ENCODE data around the gene MYORG. TPM values are rescaled to one million over a fixed set of nuclear protein-coding genes. Genes with fewer than 3 reads are reported as not detected.

The MYORG gene
- total and polyA plus RNA-seq, 9 donors, result 0.60 to 7.8 (median 1.2) TPM

GRCh38 chr9:34383904-34384303 lies 7.2 kb upstream of the MYORG start:
- Histone ChIP-seq H3K27me3 (no peaks in the 10 kb centered on the region), H3K27ac (no peak overlapping the region), H3K4me3 (no peak overlapping the region), H3K36me3 (no peaks in the 10 kb centered on the region), H3K4me1 (ENCODE audit: insufficient read depth) (peaks cover 13% of the 10 kb centered on the region), H3K9me3 (no peaks in the 10 kb centered on the region)
- intact Hi-C loops (cut with DNase I), result no loop called here
- no peak for DNase-seq
- WGBS, 3 donors, result 71 to 82% (median 76%) methylated on average over 4 of the region's 4 CpGs
- TF ChIP-seq POLR2A (IDR thresholded peaks at IDR 0.05), result no peak
- no peak for TF ChIP-seq EP300 (IDR thresholded peaks at IDR 0.05)
- no peak for TF ChIP-seq CTCF (IDR thresholded peaks at IDR 0.05)

- no peak for DNase-seq
- no peak for TF ChIP-seq POLR2A (IDR thresholded peaks at IDR 0.05)
- TF ChIP-seq EP300 (IDR thresholded peaks at IDR 0.05), result no peak
- no peak for TF ChIP-seq CTCF (IDR thresholded peaks at IDR 0.05)
- 83 to 93% (median 88%) methylated on average over 3 of the region's 3 CpGs for WGBS, 3 donors
- Histone ChIP-seq H3K4me1 (ENCODE audit: insufficient read depth) (peaks cover 13% of the 10 kb centered on the region), H3K27me3 (no peaks in the 10 kb centered on the region), H3K9me3 (no peaks in the 10 kb centered on the region), H3K27ac (no peak overlapping the region), H3K36me3 (no peaks in the 10 kb centered on the region), H3K4me3 (no peak overlapping the region)
- intact Hi-C loops (cut with DNase I), result no loop called here
These were observed 6.2 kb upstream of the MYORG start for GRCh38 chr9:34382879-34383278.

GRCh38 chr9:34382054-34382453 lies 5.4 kb upstream of the MYORG start:
- Histone ChIP-seq H3K27ac (no peak overlapping the region), H3K9me3 (no peaks in the 10 kb centered on the region), H3K4me3 (no peak overlapping the region), H3K27me3 (no peaks in the 10 kb centered on the region), H3K36me3 (no peaks in the 10 kb centered on the region), H3K4me1 (ENCODE audit: insufficient read depth) (peaks cover 13% of the 10 kb centered on the region)
- 83 to 96% (median 94%) methylated on average over 5 of the region's 5 CpGs for WGBS, 3 donors
- intact Hi-C loops (cut with DNase I), result no loop called here
- no peak for TF ChIP-seq CTCF (IDR thresholded peaks at IDR 0.05)
- TF ChIP-seq EP300 (IDR thresholded peaks at IDR 0.05), result no peak
- TF ChIP-seq POLR2A (IDR thresholded peaks at IDR 0.05), result no peak
- no peak for DNase-seq

- H3K36me3 ChIP-seq, result no peaks in the 10 kb centered on the region
- H3K9me3 ChIP-seq, result no peaks in the 10 kb centered on the region
- TF ChIP-seq POLR2A (IDR thresholded peaks at IDR 0.05) (no peak), EP300 (IDR thresholded peaks at IDR 0.05) (no peak), CTCF (IDR thresholded peaks at IDR 0.05) (no peak)
- no peaks in the 10 kb centered on the region for H3K27me3 ChIP-seq
- WGBS, 3 donors, result 53 to 61% (median 56%) methylated on average over 17 of the region's 17 CpGs
- H3K4me3 ChIP-seq, result peak overlapping the region; percentile 44
- peaks cover 14% of the 10 kb centered on the region for H3K4me1 ChIP-seq (ENCODE audit: insufficient read depth)
- DNase-seq, result peak in 1 of 5 donors; percentile 32
- no peak overlapping the region for H3K27ac ChIP-seq
- intact Hi-C loops (cut with DNase I), result no loop called here
These were observed 4.6 kb upstream of the MYORG start for GRCh38 chr9:34381323-34381722.
